Gastroesophageal sphincter (tissue), 4 donors: Measurements from ENCODE around the gene TFEB. TPM values are rescaled to one million over a fixed set of nuclear protein-coding genes. Genes with fewer than 3 reads are reported as not detected.
A peak's percentile ranks its signal among the peaks of the same experiment; 100 is the strongest.

Experiments
- ATAC-seq: fragments of 150-250 bp; one replicate; pipeline ENCODE4 v1.9.1; 2016; ENCODE audit warnings: mild to moderate bottlenecking, moderate library complexity
- H3K27ac ChIP-seq, 4 donors: fragments of 200-600 bp; sonication (generic) in 3 of 4; 1 replicate in 3 of 4; 2 replicates in 1 of 4; pipeline ENCODE4 v1.5.1; 2016 to 2019
- H3K27me3 ChIP-seq: fragments of 200-600 bp; sonication (generic); one replicate; pipeline ENCODE4 v1.5.1; 2019
- H3K36me3 ChIP-seq, 2 donors: fragments of 200-600 bp; sonication (generic); one replicate each; pipeline ENCODE4 v1.5.1; 2019; ENCODE audit warnings: control low read depth in 1 of 2
- H3K4me1 ChIP-seq, 3 donors: fragments of 200-600 bp; sonication (generic); 1 replicate in 2 of 3; 2 replicates in 1 of 3; pipeline ENCODE4 v1.5.1; 2016 to 2019; ENCODE audit warnings: control low read depth in 2 of 3
- H3K4me3 ChIP-seq, 2 donors: fragments of 200-600 bp; sonication (generic); one replicate each; pipeline ENCODE4 v1.5.1; 2019; ENCODE audit warnings: mild to moderate bottlenecking in 1 of 2, moderate library complexity in 1 of 2
- H3K9me3 ChIP-seq, 3 donors: fragments of 200-600 bp; sonication (generic); one replicate each; pipeline ENCODE4 v1.5.1; 2017 to 2019; ENCODE audit warnings: control low read depth in 2 of 3
- EP300 ChIP-seq: sonication (generic); formaldehyde crosslinking; IDR thresholded peaks from one replicate; pipeline ENCODE4 v1.6.1; 2017; ENCODE audit warnings: antibody characterized with exemption, mild to moderate bottlenecking
- POLR2A ChIP-seq, 2 donors: fragments of 450-650 bp; IDR thresholded peaks; one replicate each; pipeline ENCODE4 v1.6.1; 2017; ENCODE audit warnings: antibody characterized with exemption in 2 of 2, mild to moderate bottlenecking in 2 of 2, moderate library complexity in 1 of 2
- POLR2AphosphoS5 ChIP-seq: sonication (generic); formaldehyde crosslinking; IDR thresholded peaks from one replicate; pipeline ENCODE4 v1.6.1; 2017; ENCODE audit warnings: antibody characterized with exemption
- WGBS, 2 donors: methylation state at CpG; one replicate each; pipeline ENCODE4 v1.1.5; 2018; ENCODE audit warnings: low coverage in 1 of 2; 5-methylcytosine and 5-hydroxymethylcytosine counted together
- total RNA-seq, 4 donors: library from RNA; depleted of rRNA; stranded (reverse); fragments of >200 nt; gene quantifications; one replicate each; pipeline ENCODE4 v1.1.0, GENCODE V29; 2016
- TF ChIP-seq, protein P1 (sequence below), 4 experiments: fragments of 200-600 bp in 2 of 4; fragments of 450-650 bp in 2 of 4; sonication (generic) in 1 of 4; IDR thresholded peaks; one replicate each; pipeline ENCODE4 v1.5.1; 2017 to 2019; ENCODE audit warnings: antibody characterized with exemption in 4 of 4, mild to moderate bottlenecking in 2 of 4, moderate library complexity in 2 of 4

The TFEB gene
- total RNA-seq, 4 donors from 2014 or later, result 16.6 to 42.8 (median 26.1) TPM

DNA sequence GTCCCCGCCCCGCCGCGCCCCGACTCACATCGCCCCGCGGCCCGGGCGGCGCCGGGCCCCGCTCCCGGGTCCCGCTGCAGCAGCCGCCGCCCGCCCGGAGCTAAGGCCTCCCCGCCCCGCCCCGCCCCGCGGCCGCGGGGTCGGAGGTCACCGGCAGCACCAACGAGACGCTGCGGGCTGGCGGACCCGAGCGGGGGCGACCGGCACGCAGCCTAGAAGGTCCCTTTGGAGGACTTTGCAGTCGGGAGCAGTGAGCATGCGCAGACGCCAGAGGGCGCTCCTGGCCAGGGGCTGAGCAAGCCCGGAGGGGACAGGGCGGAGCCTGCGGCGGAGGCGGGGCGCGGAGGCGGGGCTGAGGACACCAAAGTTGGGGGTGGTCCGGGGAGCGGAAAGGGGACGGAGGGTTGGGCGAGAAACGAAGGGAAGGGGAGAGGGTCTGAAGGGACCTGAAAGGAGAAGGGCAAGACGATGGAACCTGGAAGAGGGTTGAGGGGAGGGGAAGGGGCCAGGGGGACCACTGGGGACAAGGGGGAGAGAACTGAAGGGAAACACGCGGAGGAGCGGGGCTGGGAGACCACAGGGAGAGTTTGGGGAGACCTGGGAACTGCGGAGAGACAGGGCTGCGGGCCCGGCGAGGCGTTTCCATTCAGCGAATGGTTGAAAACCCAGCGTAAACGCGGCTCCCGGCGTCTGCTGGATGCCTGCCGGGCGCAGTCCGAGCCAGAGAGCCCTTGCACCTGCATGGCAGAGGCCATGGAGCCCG, 44.6 kb upstream of the TFEB start, which contains the start of gene FRS3:
Gene FRS3 (minus strand): TSS at position 113 of the 763 bp plus-strand sequence. CDS start 2,913 bp downstream, outside the sequence.
- H3K36me3 ChIP-seq, result peaks cover 0 to 29% of the 10 kb centered on the region in 2 donors
- peaks cover 0 to 61% (median 16%) of the 10 kb centered on the region in 3 donors for H3K4me1 ChIP-seq
- peak; percentile 96 for ATAC-seq
- H3K27ac ChIP-seq, result peak within 1 kb of the TSS; percentile 62 to 90 (median 86)
- no peaks in the 10 kb centered on the region for H3K27me3 ChIP-seq
- TF ChIP-seq POLR2AphosphoS5, result peak; percentile 52
- TF ChIP-seq POLR2A (IDR thresholded peaks at IDR 0.05), result peak; percentile 25 to 56
- TF ChIP-seq, protein P1, sequence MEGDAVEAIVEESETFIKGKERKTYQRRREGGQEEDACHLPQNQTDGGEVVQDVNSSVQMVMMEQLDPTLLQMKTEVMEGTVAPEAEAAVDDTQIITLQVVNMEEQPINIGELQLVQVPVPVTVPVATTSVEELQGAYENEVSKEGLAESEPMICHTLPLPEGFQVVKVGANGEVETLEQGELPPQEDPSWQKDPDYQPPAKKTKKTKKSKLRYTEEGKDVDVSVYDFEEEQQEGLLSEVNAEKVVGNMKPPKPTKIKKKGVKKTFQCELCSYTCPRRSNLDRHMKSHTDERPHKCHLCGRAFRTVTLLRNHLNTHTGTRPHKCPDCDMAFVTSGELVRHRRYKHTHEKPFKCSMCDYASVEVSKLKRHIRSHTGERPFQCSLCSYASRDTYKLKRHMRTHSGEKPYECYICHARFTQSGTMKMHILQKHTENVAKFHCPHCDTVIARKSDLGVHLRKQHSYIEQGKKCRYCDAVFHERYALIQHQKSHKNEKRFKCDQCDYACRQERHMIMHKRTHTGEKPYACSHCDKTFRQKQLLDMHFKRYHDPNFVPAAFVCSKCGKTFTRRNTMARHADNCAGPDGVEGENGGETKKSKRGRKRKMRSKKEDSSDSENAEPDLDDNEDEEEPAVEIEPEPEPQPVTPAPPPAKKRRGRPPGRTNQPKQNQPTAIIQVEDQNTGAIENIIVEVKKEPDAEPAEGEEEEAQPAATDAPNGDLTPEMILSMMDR (IDR thresholded peaks at IDR 0.05), result peak; percentile 78 to 95 (median 88)
- TF ChIP-seq EP300, result no peak
- H3K9me3 ChIP-seq, result no peaks in the 10 kb centered on the region
- WGBS, 2 donors, result 0% methylated on average over 11 to 26 of the region's 73 CpGs
- H3K4me3 ChIP-seq, result peak within 1 kb of the TSS; percentile 83 to 86

DNA sequence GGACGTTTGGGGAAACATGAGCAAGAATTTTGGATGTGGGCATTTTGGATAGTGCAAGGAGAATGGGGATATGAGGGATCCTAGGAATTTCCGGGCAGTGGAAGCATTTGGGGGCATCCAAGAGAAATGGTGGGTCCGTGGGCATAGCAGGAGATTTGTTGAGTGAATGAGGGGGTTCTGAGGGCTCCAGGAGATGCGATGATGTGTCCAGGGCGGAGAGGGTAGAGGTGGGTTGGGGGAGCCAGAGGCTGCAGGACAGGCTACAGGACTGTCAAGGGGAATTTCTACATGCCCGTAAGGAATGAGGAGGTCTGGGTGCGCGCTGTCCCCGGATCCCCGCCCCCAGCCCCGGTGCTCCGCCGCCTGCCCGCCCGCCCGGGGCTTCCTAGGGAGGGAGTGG, 43.9 kb upstream of the TFEB start:
- ATAC-seq, result peak; percentile 39
- Histone ChIP-seq H3K9me3 (no peaks in the 10 kb centered on the region), H3K27ac (peak overlapping the region in 3 of 4 donors; percentile 83 to 90 (median 89)), H3K4me3 (peak overlapping the region; percentile 83 to 86), H3K36me3 (peaks cover 0 to 35% of the 10 kb centered on the region in 2 donors), H3K27me3 (no peaks in the 10 kb centered on the region), H3K4me1 (peaks cover 0 to 55% (median 16%) of the 10 kb centered on the region in 3 donors)
- WGBS, 2 donors, result 0 to 2% methylated on average over 4 to 7 of the region's 16 CpGs
- no peak for TF ChIP-seq POLR2A (IDR thresholded peaks at IDR 0.05)
- TF ChIP-seq, protein P1 (IDR thresholded peaks at IDR 0.05), result no peak
- no peak for TF ChIP-seq EP300
- no peak for TF ChIP-seq POLR2AphosphoS5

DNA sequence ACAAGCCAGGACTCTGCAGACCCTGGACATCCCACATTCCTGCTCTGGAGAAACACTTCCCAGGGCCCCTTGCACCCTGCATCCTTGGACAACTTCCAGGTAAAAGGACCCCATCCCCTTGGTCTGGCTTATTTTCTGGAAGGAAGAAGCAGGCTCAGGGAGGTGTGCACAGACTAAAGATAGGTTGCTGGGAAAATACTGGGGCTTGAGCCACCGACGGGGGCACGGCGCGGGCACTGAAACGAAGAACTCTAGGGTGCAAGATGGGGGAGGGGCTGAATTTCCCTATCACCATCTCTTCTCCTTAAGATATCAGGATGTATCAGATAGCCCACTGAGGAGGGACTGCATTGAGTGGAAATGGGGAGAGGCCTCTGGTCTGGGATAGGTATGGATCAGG, 43.5 kb upstream of the TFEB start:
- Histone ChIP-seq H3K4me3 (peak overlapping the region; percentile 83 to 86), H3K36me3 (peaks cover 0 to 39% of the 10 kb centered on the region in 2 donors), H3K4me1 (peaks cover 0 to 50% (median 16%) of the 10 kb centered on the region in 3 donors), H3K9me3 (no peaks in the 10 kb centered on the region), H3K27me3 (no peaks in the 10 kb centered on the region), H3K27ac (peak overlapping the region in 2 of 4 donors; percentile 83 to 90)
- no peak for ATAC-seq
- TF ChIP-seq POLR2A (IDR thresholded peaks at IDR 0.05), result no peak
- TF ChIP-seq EP300, result no peak
- TF ChIP-seq, protein P1 (IDR thresholded peaks at IDR 0.05), result no peak
- no peak for TF ChIP-seq POLR2AphosphoS5
- WGBS, 2 donors, result 24% methylated on average over 6 of the region's 6 CpGs; no CpG with 5 or more reads in 1 of the 2 donors

DNA sequence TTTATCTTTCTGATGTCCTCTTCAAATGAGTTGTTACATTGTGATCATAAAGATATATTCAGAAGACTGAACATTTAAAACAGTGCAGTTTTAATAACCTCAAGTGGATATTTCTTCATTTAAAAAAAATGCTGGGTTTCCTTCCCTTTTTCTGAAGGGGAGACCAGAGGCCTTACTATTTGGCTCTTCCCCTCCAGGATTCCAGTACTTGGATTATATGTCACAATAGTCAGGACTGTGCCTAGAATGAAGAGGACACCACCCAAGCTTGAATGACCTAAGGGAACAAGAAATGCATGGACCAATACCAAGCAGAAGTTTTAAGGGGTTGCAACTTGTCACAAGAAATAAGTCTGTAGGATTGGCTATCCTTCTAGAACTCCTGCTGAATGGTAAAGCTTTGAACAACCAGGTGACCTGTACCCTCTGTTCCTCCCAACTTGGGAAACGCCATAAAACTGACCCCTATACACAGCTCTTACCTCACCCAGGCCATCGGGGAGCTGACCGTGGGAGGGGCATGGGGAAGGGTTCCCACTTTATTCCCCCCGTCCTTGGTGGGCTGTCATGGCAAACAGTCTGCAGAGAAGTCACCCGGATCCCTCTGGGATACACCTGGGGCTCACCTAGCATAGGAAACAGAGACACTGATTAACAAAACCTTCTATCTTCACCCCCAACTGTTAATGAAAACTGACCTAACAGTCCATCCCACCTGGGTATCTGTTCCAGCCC, 42.3 kb upstream of the TFEB start:
- Histone ChIP-seq H3K36me3 (peaks cover 0 to 51% of the 10 kb centered on the region in 2 donors), H3K4me1 (peaks cover 0 to 40% (median 16%) of the 10 kb centered on the region in 3 donors), H3K27me3 (no peaks in the 10 kb centered on the region), H3K27ac (no peak overlapping the region), H3K4me3 (no peak overlapping the region), H3K9me3 (no peaks in the 10 kb centered on the region)
- TF ChIP-seq POLR2AphosphoS5 (no peak), POLR2A (IDR thresholded peaks at IDR 0.05) (no peak), EP300 (no peak)
- TF ChIP-seq, protein P1 (IDR thresholded peaks at IDR 0.05), result no peak
- ATAC-seq, result no peak
- no CpG with 5 or more reads among the region's 5 CpGs for WGBS, 2 donors
